HG02642 (cell line): ENCODE data around the gene MPEG1.

Experiments
- ATAC-seq: cut with Tn5 transposase; IDR thresholded peaks from one replicate; pipeline ENCODE4 v1.9.1; 2021; ENCODE audit warnings: mild to moderate bottlenecking; ENCODE audit not compliant: unreplicated experiment, poor library complexity

Gene MPEG1

DNA sequence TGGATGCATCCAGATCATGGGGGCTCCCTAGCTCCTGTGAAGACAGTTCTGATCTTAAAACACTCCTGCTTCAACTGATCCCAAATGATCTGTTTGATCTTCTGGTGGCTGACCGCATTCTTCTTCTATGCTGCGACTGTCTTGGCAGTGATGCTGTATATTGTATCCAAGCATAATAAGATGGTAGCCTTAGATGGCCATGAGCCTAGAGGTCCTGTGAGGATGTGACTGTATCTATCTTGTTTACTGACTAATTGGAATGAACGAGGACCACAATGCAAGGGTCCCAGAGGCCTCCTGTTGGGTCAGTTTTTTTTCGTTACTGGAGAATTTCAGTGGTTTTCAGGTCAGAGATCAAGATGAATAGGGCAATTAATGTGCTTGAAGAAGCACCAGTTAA is 7.1 kb upstream of the MPEG1 start:
- ATAC-seq: no peak

DNA sequence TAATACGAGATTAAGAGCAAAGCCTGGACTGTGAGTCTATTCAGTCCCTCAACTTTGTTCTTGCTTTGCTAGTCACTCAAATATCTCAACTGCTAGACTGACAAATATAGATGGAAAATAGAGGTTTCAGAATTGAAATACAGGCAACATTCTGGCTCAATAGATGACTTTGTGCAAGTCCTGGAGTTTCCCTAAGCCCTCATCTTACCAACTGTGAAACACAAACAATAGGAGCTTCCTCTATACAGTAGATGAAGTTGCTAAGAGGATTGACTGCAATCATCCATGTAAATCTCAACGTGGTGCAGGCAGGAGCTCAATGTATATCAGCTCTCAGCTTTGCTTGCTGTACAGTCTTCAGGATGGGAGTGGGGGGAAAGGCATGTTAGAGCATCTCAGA is 6.2 kb upstream of the MPEG1 start:
- no peak for ATAC-seq

- ATAC-seq: no peak
These were observed 5.6 kb upstream of the MPEG1 start for GRCh38 chr11:59218319-59218718.

GRCh38 chr11:59216641-59217564 is 4.2 kb upstream of the MPEG1 start:
- ATAC-seq: peak; percentile 87

- no peak for ATAC-seq
These were observed 1.6 kb upstream of the MPEG1 start for GRCh38 chr11:59214141-59214893.

DNA sequence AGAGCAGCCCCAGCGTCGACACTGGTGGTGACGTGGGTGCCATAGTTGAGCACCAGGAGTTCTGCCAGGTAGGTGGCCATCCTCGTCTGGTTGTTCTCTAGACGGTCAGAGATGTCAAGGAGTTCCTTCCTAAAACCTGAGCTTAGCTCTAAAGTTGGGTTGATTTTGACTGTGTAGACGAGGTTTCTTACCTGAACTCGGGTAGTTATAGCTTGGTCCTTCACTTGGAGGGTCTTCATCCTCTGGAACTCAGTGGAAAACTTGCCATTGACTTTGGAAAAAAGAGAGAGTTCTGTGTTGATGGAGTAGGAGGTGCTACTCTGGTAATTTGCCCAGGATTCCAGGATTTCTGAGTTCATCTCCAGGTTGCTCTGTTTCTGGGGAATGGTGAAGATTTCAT is 505 bp downstream of the MPEG1 start:
- ATAC-seq: no peak

GRCh38 chr11:59208956-59209355 is 3.8 kb downstream of the MPEG1 start:
- no peak for ATAC-seq

DNA sequence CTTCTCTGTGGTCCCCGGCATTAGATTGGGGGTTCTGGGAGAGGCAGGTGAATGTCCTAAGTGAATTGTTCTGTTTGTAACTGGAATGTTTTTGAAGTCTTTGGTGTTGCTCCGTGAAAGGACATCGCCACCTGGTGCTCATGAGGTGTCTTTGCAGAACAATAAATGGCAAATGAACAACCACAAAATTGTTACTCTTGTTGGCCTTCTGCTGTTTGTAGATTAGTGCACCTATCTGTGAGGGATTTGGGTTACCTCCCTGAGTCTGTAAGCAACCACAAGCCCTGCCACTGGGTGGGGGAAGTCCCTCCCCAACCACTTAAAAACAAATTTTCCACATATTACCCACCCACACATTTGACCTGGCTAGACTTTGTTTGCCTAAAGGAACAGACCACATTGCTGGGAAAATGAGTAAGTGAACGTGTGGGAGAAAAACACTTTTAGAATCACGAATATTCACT is 4.7 kb downstream of the MPEG1 start:
- peak; percentile 74 for ATAC-seq

- ATAC-seq: no peak
These were observed 6.1 kb downstream of the MPEG1 start for GRCh38 chr11:59206635-59207034.

- no peak for ATAC-seq
These were observed 7.1 kb downstream of the MPEG1 start for GRCh38 chr11:59205648-59206047.

DNA sequence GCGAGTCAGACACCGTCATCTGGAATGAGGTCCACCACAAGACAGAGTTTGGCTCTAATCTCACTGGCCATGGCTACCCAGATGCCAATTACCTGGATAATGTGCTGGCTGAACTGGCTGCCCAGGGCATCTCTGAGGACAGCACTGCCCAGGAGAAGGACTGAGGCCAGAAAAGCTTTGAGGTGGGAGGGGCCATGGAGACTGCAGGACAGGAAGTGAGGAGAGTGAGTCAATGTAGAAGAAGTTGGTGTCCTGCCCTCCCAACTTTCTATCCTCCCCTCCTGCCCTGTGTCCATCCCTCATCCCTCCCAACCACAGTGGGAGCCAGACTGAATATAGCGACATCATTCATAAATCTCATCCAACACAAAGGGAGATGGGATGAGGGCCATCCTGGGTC is 8.0 kb downstream of the MPEG1 start:
- no peak for ATAC-seq

DNA sequence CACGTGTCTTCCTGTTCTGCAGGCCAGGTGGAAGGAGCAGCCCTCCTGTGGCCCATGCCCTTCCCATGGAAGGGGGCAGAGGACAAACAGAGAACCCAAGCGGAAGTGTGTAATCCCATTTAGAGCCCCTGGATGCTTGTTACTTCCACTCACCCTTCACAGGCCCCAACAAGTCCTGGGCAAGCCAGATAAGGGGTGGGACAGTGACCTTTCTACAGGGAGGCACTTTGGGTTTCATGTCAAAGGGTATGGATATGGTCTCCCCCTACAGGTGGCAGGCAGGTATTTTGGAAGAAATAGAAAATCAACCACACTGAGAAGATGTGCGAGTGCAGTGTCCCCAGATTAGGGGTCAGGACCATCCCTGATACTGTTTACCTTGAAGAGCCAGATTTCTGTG is 11.4 kb downstream of the MPEG1 start:
- no peak for ATAC-seq

DNA sequence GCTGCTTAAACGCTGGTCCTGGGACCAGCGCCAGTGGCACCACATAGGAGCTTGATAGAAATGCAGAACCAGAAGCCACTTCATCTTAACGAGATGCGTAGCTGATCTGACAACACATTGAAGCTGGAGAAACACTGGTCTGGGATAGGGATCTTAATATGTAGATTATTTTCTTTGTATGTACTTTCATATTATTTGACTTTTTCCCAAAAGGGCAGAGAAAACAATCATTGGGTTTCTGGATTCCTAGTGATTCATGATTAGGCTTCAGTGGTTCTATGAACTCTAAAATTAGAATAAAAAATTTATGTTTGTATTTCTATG is 12.3 kb downstream of the MPEG1 start:
- no peak for ATAC-seq

GRCh38 chr11:59199546-59200422 is 12.9 kb downstream of the MPEG1 start:
- ATAC-seq: peak; percentile 62

DNA sequence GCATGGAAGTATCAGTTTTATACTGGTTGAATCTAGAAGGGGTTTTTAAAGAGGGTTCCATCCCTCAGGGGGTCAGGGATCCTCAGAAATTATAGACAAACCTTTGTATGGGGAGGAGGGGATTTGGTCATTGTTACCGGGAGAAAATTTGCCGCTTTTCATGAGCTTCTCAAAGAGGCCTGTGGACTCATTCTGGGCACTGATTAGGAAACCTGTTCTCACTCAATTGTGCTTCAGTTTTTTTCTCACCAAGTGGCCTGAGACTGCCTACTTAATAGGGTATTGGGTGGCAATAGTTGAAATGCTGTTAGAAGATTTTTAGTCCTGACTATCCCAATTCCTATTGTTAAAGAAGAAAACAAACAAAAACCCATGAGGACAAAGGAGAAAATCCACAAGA is 14.0 kb downstream of the MPEG1 start:
- ATAC-seq: no peak

DNA sequence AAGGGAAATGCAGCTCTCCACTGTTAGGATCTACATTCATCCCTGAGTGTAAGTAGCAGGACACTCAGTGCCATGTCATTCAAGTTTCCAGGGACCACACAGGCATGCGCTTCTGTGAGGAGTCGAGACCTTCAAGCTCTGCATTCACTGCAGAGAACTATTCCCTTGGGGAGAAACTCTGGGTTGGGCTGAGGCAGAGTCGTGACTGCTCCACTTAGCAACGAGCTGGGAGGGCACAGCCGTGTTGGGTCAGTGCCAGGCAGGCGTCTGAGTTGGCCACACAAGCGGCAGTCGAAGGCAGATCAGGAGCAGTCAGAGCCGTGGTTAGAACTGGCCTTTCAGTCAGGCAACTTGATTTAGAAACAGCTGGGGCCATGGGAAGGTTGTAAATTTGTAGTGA is 14.7 kb downstream of the MPEG1 start:
- ATAC-seq: no peak

- ATAC-seq: no peak
These were observed 15.9 kb downstream of the MPEG1 start for GRCh38 chr11:59196777-59197176.

GRCh38 chr11:59195586-59195985 is 17.1 kb downstream of the MPEG1 start:
- no peak for ATAC-seq

GRCh38 chr11:59193587-59194130 is 19.1 kb downstream of the MPEG1 start:
- no peak for ATAC-seq

- no peak for ATAC-seq
These were observed 20.2 kb downstream of the MPEG1 start for GRCh38 chr11:59192446-59193020.
